ENCODE data around the gene BDNF. TPM values are rescaled to one million over a fixed set of nuclear protein-coding genes. Genes with fewer than 3 reads are reported as not detected.

Gene BDNF
- total RNA-seq, 2 experiments from 2014 or later: not detected

- intact Hi-C loops (cut with micrococcal nuclease; ENCODE audit: unreplicated experiment): no loop called here
- CTCF ChIA-PET (ENCODE audit: unreplicated experiment): no interaction called here
- TF ChIP-seq CTCF (conservative IDR thresholded peaks at IDR 0.05; ENCODE audit: low read length) (no peak), EZH2phosphoT487 (IDR thresholded peaks at IDR 0.05; ENCODE audit: borderline replicate concordance, low read depth, low read length) (no peak)
Measured at GRCh38 chr11:27703481-27703880, 3.2 kb upstream of the BDNF start.

DNA sequence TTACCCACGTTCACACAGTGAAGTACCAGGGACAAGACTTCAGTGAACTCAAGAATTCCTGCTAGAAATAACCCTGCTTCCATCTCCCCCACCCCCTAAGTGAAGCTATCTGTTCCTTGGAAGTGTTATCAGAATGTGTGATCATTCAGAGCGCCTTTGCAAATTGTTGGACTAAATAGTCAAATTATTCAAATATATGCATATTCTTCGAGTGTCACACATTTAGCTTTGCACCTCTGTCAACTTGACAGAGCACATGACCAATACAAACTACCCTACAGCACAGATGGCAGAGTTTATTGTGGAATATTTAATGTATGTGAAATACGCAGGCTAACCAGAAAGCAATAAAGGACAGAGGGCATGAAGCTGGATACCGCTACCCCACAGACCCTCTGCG, 2.6 kb upstream of the BDNF start:
- no peaks in the 10 kb centered on the region for H3K36me3 ChIP-seq (ENCODE audit: insufficient read depth, low read length)
- H3K9me3 ChIP-seq (ENCODE audit: low read length): no peaks in the 10 kb centered on the region
- no peak overlapping the region for H3K4me2 ChIP-seq (ENCODE audit: low read length)
- ChIA-PET CTCF (ENCODE audit: unreplicated experiment) (no interaction called here), POLR2A (interaction anchor here (0.5 kb wide), 1 partner anchor 570 kb away, joined by 3 read pairs; no protein-coding TSS in a partner anchor)
- no peaks in the 10 kb centered on the region for H3K79me2 ChIP-seq (ENCODE audit: insufficient read depth, low read depth, low read length)
- no peak for TF ChIP-seq EZH2phosphoT487 (IDR thresholded peaks at IDR 0.05; ENCODE audit: borderline replicate concordance, low read depth, low read length)
- no peak for TF ChIP-seq CTCF (conservative IDR thresholded peaks at IDR 0.05; ENCODE audit: low read length)
- no peaks in the 10 kb centered on the region; the same call in 1 of the 2 replicates for H3K9me2 ChIP-seq (ENCODE audit: insufficient read depth, low read length)
- DNase-seq (ENCODE audit: low spot score): no peak
- no peaks in the 10 kb centered on the region; the same call in 1 of the 2 replicates for H4K20me1 ChIP-seq (ENCODE audit: insufficient read depth, low read length)
- intact Hi-C loops (cut with micrococcal nuclease; ENCODE audit: unreplicated experiment): no loop called here
- H2AFZ ChIP-seq (ENCODE audit: low read length): no peak overlapping the region
- H3K4me1 ChIP-seq (ENCODE audit: insufficient read depth, low read length, poor library complexity, severe bottlenecking): no peaks in the 10 kb centered on the region
- no peak overlapping the region for H3K4me3 ChIP-seq (ENCODE audit: low read depth, low read length, poor library complexity, severe bottlenecking)
- BruUV-seq (replicated peaks): no TSS peak
- no peak overlapping the region for H3K27ac ChIP-seq (ENCODE audit: low read depth, low read length, poor library complexity, severe bottlenecking)

More at GRCh38 chr11:27703481-27703880, 3.2 kb upstream of the BDNF start:
- H4K20me1 ChIP-seq (ENCODE audit: insufficient read depth, low read length): no peaks in the 10 kb centered on the region; the same call in 1 of the 2 replicates
- DNase-seq (ENCODE audit: low spot score): no peak
- BruUV-seq (replicated peaks): no TSS peak
- POLR2A ChIA-PET: interaction anchor here (0.5 to 0.6 kb wide), 2 partner anchors 39 to 569 kb away, joined by 3 read pairs; no protein-coding TSS in a partner anchor
- H3K4me1 ChIP-seq (ENCODE audit: insufficient read depth, low read length, poor library complexity, severe bottlenecking): no peaks in the 10 kb centered on the region
- H3K4me2 ChIP-seq (ENCODE audit: low read length): no peak overlapping the region
- no peak overlapping the region for H3K4me3 ChIP-seq (ENCODE audit: low read depth, low read length, poor library complexity, severe bottlenecking)
- no peaks in the 10 kb centered on the region for H3K79me2 ChIP-seq (ENCODE audit: insufficient read depth, low read depth, low read length)
- no peaks in the 10 kb centered on the region for H3K36me3 ChIP-seq (ENCODE audit: insufficient read depth, low read length)
- no peak overlapping the region for H2AFZ ChIP-seq (ENCODE audit: low read length)
- no peaks in the 10 kb centered on the region; the same call in 1 of the 2 replicates for H3K9me2 ChIP-seq (ENCODE audit: insufficient read depth, low read length)
- H3K9me3 ChIP-seq (ENCODE audit: low read length): no peaks in the 10 kb centered on the region
- H3K27ac ChIP-seq (ENCODE audit: low read depth, low read length, poor library complexity, severe bottlenecking): no peak overlapping the region

- Histone ChIP-seq H2AFZ (ENCODE audit: low read length) (no peak overlapping the region), H4K20me1 (ENCODE audit: insufficient read depth, low read length) (no peaks in the 10 kb centered on the region; the same call in 1 of the 2 replicates), H3K79me2 (ENCODE audit: insufficient read depth, low read depth, low read length) (no peaks in the 10 kb centered on the region), H3K4me2 (ENCODE audit: low read length) (0 out of 2 replicates have a peak overlapping the region, but pooled peaks have one; percentile 15), H3K9me2 (ENCODE audit: insufficient read depth, low read length) (no peaks in the 10 kb centered on the region; the same call in 1 of the 2 replicates), H3K27ac (ENCODE audit: low read depth, low read length, poor library complexity, severe bottlenecking) (no peak overlapping the region), H3K4me1 (ENCODE audit: insufficient read depth, low read length, poor library complexity, severe bottlenecking) (no peaks in the 10 kb centered on the region), H3K36me3 (ENCODE audit: insufficient read depth, low read length) (no peaks in the 10 kb centered on the region), H3K4me3 (ENCODE audit: low read depth, low read length, poor library complexity, severe bottlenecking) (no peak overlapping the region), H3K9me3 (ENCODE audit: low read length) (no peaks in the 10 kb centered on the region)
- no peak for DNase-seq (ENCODE audit: low spot score)
- ChIA-PET POLR2A (interaction anchor here (0.6 to 0.7 kb wide), 2 partner anchors 125 to 1426 kb away, joined by 4 to 5 read pairs; no protein-coding TSS in a partner anchor), CTCF (ENCODE audit: unreplicated experiment) (interaction anchor here (0.6 kb wide), 1 partner anchor 651 kb away, joined by 3 read pairs; no protein-coding TSS in a partner anchor)
- TF ChIP-seq EZH2phosphoT487 (IDR thresholded peaks at IDR 0.05; ENCODE audit: borderline replicate concordance, low read depth, low read length): no peak
- TF ChIP-seq CTCF (conservative IDR thresholded peaks at IDR 0.05; ENCODE audit: low read length): no peak
- intact Hi-C loops (cut with micrococcal nuclease; ENCODE audit: unreplicated experiment): no loop called here
- no TSS peak for BruUV-seq (replicated peaks)
Measured at GRCh38 chr11:27701355-27702105, 1.3 kb upstream of the BDNF start.

Data from OCI-LY7 (cell line).